AG09309 (cell line): Measurements from ENCODE around the gene PHGDH.

Experiments
- DNase-seq: peaks from one replicate; pipeline ENCODE4 v3.0.0-alpha.2; 2010; ENCODE audit warnings: low read depth
- H3K4me3 ChIP-seq: 2 replicates; pipeline ENCODE4 v1.5.1; 2011; ENCODE audit warnings: mild to moderate bottlenecking, low read depth, low read length, moderate library complexity; ENCODE audit not compliant: control insufficient read depth
- TF ChIP-seq, protein P1 (sequence below): IDR thresholded peaks from 2 replicates; pipeline ENCODE4 v1.5.1; 2011; ENCODE audit warnings: mild to moderate bottlenecking, low read depth, low read length, inconsistent platforms; ENCODE audit not compliant: insufficient read depth, control insufficient read depth; ENCODE audit errors: missing control alignments

The PHGDH gene

DNA sequence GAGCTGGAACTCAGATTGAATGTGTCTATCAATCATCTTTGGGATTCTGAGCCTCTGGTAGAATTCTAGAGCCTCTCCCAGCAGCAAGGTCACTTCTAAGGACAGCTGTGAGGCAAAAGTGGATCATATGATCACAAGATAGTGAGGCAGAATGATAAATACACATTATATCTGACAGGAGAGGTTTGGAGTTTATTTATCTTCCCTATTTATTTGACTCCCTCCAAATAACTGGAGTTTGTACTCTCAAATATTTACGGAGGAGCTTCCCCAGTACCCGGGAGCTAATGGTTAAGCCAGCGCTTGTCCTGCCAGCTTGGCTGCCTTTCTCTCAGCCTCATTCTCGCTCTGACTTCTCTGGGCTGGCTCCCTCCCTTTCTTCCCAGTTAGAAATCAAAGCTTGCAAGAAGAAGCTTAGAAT is 54.6 kb downstream of the PHGDH start:
- no peak overlapping the region for H3K4me3 ChIP-seq
- TF ChIP-seq, protein P1, sequence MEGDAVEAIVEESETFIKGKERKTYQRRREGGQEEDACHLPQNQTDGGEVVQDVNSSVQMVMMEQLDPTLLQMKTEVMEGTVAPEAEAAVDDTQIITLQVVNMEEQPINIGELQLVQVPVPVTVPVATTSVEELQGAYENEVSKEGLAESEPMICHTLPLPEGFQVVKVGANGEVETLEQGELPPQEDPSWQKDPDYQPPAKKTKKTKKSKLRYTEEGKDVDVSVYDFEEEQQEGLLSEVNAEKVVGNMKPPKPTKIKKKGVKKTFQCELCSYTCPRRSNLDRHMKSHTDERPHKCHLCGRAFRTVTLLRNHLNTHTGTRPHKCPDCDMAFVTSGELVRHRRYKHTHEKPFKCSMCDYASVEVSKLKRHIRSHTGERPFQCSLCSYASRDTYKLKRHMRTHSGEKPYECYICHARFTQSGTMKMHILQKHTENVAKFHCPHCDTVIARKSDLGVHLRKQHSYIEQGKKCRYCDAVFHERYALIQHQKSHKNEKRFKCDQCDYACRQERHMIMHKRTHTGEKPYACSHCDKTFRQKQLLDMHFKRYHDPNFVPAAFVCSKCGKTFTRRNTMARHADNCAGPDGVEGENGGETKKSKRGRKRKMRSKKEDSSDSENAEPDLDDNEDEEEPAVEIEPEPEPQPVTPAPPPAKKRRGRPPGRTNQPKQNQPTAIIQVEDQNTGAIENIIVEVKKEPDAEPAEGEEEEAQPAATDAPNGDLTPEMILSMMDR: no peak
- no peak for DNase-seq

DNA sequence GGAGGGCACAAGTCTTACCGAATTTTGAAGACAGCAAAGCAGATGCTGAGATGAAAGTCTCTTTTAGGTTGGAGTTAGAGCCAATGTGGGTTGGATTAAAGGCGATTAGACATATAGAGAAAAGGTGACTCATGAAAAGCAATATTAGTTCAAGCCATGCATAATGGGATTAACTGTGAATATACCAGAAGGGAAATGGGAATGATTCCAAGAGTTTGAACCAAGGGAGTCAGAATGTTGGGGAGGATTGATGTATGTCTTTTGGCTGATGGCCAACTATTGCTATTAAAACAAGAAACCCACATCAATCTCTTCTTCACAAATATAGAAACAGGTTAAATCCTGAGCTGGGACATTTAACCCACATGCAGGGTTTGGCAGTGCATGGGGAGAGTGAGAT is 55.8 kb downstream of the PHGDH start:
- no peak for DNase-seq
- H3K4me3 ChIP-seq: no peak overlapping the region
- TF ChIP-seq, protein P1: no peak

DNA sequence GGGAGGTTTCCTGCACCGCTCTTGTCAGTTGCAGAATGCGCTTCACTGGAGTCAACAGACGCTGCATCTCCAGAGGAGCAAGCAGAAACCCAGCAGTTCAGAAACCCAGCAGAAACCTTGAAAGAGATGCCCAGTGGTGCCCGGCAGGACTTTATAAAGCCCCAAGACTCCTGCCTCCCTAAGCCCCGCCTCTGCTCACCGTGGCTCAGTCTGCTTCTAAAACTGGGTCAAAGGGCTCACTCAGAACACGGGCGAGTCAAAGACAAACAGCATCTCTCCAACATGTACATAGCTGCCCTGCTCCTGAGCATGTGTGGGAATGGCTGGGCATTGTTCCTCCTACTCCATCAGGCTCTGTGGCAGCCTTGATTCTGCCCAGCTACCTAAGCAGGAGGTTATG is 57.0 kb downstream of the PHGDH start, which contains the start of gene HMGCS2:
HMGCS2 (minus strand) TSS at position 128 of the 400 bp plus-strand sequence; CDS start at position 67, 61 bp downstream.
- TF ChIP-seq, protein P1: no peak
- no peak for DNase-seq
- no peak within 1 kb of the TSS for H3K4me3 ChIP-seq

DNA sequence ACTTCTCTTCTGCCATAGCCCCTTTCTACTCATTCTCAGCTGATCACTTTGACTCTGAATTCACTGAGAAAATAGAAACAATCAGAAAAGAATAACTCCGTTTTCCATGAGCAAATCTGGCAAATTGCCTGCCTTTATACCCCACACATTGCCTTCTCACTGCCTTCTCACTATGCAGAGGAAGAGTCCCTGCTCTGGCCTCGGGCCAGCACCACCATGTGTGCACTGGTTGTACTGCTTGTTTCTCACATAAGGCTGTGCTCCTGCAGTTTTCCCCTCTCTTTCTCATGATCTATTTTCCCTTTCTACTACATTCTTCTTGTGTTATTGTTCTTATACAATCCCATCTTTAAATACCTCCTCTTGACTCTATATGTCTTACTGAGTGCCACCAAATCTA is 59.3 kb downstream of the PHGDH start:
- no peak for DNase-seq
- TF ChIP-seq, protein P1: no peak
- no peak overlapping the region for H3K4me3 ChIP-seq

DNA sequence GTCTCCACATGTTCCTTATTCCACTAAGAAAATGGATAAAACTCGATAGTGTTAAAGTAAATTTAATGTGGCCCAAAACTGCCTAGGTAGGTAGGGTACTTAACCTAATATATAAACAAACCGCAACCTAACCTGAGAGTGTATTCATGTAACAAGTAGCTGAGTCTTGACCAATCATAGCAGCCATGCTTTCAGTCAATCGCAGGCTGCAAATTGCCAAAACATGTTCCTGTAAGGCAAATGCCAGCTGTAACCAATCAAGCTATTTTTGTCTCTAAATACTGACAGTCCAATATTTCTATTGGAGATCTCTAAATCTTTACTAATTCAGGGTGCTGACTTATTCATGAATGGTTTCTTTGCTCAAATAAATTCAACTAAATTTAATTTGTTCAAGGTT is 60.0 kb downstream of the PHGDH start:
- no peak for DNase-seq
- TF ChIP-seq, protein P1: no peak
- H3K4me3 ChIP-seq: no peak overlapping the region

DNA sequence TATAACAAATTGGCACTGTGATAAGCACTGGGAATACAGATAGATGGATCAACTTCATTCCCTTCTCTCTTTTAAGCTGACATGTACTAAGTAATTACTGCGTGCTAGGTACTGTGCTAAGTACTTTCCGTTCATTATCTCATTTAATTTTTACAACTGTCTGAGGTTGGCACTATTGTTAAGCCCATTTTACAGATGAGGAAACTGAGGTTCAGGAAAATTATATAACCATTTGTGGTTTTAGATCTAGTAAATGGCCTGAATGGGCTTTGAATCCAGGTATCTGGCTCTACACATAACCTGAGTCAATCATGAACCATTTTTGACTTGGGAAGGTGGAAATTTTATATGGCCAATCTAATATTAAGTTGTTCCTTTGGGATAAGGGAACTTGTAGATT is 60.6 kb downstream of the PHGDH start:
- H3K4me3 ChIP-seq: no peak overlapping the region
- no peak for DNase-seq
- TF ChIP-seq, protein P1: no peak
